Panc1 (cell line): ENCODE measurements around the gene MUC5B. TPM values are rescaled to one million over a fixed set of nuclear protein-coding genes. Genes with fewer than 3 reads are reported as not detected.

ENCODE experiments used
- ATAC-seq: fragments of 200-7000 bp; cut with Tn5 transposase; 2 replicates; pipeline ENCODE4 v1.9.1; 2020; ENCODE audit warnings: mild to moderate bottlenecking, moderate library complexity
- BruUV-seq: library from RNA; stranded (reverse); fragments of 400-500 nt; replicated peaks from 2 replicates; lab custom pipeline; 2021; lab: Mats Ljungman, UMichigan
- CTCF ChIA-PET: fragments of 300-600 bp; sonication (Branson Sonifier 250); formaldehyde crosslinking; loops from one replicate; lab custom pipeline; 2022; ENCODE audit warnings: antibody characterized with exemption; lab: Charles Lee
- POLR2A ChIA-PET: fragments of 300-600 bp; sonication (Branson Sonifier 250); formaldehyde crosslinking; loops from one replicate; lab custom pipeline; 2022; ENCODE audit warnings: antibody characterized with exemption; lab: Charles Lee
- DNase-seq: peaks from one replicate; pipeline ENCODE4 v3.0.0-alpha.2; 2010; ENCODE audit warnings: low read depth, low spot score
- H3K27ac ChIP-seq: 2 replicates; pipeline ENCODE4 v1.5.1; 2011; ENCODE audit warnings: mild to moderate bottlenecking, low read length, inconsistent platforms
- H3K27me3 ChIP-seq: fragments of 200-500 bp; sonication (Bioruptor generic); 2 replicates; pipeline ENCODE4 v1.6.0; 2014; ENCODE audit warnings: low read length, inconsistent platforms; ENCODE audit not compliant: control insufficient read depth, insufficient read depth
- H3K36me3 ChIP-seq: fragments of 200-500 bp; sonication (Bioruptor generic); 2 replicates; pipeline ENCODE4 v1.5.1; 2014; ENCODE audit warnings: inconsistent platforms, mild to moderate bottlenecking, low read length, moderate library complexity; ENCODE audit not compliant: control insufficient read depth, insufficient read depth
- H3K4me1 ChIP-seq: 2 replicates; pipeline ENCODE4 v1.5.1; 2011; ENCODE audit warnings: inconsistent platforms, mild to moderate bottlenecking, low read length, moderate library complexity; ENCODE audit not compliant: control insufficient read depth, insufficient read depth
- H3K4me3 ChIP-seq, 2 experiments: 2 replicates each; pipeline ENCODE4 v1.5.1; 2011 to 2012; ENCODE audit warnings: low read depth in 2 of 2, low read length in 2 of 2, mild to moderate bottlenecking in 2 of 2, inconsistent platforms in 1 of 2, moderate library complexity in 1 of 2
- H3K9me3 ChIP-seq: fragments of 200-500 bp; sonication (Bioruptor generic); 2 replicates; pipeline ENCODE4 v1.5.1; 2014; ENCODE audit warnings: low read depth, mild to moderate bottlenecking, inconsistent platforms, low read length, moderate library complexity; ENCODE audit not compliant: control insufficient read depth, insufficient read depth
- POLR2AphosphoS5 ChIP-seq: IDR thresholded peaks from 2 replicates; pipeline ENCODE4 v1.6.1; 2012; ENCODE audit warnings: mild to moderate bottlenecking, low read depth, low read length, moderate library complexity
- SIN3A ChIP-seq: IDR thresholded peaks from 2 replicates; pipeline ENCODE4 v1.6.1; 2012; ENCODE audit warnings: low read depth, mild to moderate bottlenecking, low read length, moderate library complexity, borderline replicate concordance; ENCODE audit not compliant: insufficient read depth
- TCF7L2 ChIP-seq: IDR thresholded peaks from 2 replicates; pipeline ENCODE4 v1.6.1; 2011; ENCODE audit warnings: mild to moderate bottlenecking, low read depth, low read length, inconsistent platforms
- in situ Hi-C: cut with HindIII; loops from 2 replicates; pipeline ENCODE4 v1.10.0; 2016; ENCODE audit warnings: low sequenced_read_pairs, low pct_unique_long_range_greater_than_20kb
- intact Hi-C: fragments of 100-400 bp; cut with micrococcal nuclease; formaldehyde crosslinking; loops from one replicate; pipeline ENCODE4 v1.10.0; 2022; ENCODE audit not compliant: unreplicated experiment
- total RNA-seq: library from RNA; stranded (reverse); gene quantifications from one replicate; pipeline ENCODE4 v1.2.1, GENCODE V29; 2021; ENCODE audit not compliant: unreplicated experiment
- TF ChIP-seq, protein P1 (sequence below): fragments of 450-650 bp; IDR thresholded peaks from 2 replicates; pipeline ENCODE4 v1.5.1; 2017; ENCODE audit warnings: mild to moderate bottlenecking
- TF ChIP-seq, protein P2 (sequence below), 2 experiments: IDR thresholded peaks; 2 replicates each; pipeline ENCODE4 v1.6.1; 2011 to 2012; ENCODE audit warnings: low read depth in 2 of 2, control low read depth in 1 of 2, low read length in 1 of 2, mild to moderate bottlenecking in 1 of 2, moderate library complexity in 1 of 2; ENCODE audit not compliant: insufficient read depth in 1 of 2

The MUC5B gene
- total RNA-seq, 1 experiment from 2014 or later: 1.2 TPM

DNA sequence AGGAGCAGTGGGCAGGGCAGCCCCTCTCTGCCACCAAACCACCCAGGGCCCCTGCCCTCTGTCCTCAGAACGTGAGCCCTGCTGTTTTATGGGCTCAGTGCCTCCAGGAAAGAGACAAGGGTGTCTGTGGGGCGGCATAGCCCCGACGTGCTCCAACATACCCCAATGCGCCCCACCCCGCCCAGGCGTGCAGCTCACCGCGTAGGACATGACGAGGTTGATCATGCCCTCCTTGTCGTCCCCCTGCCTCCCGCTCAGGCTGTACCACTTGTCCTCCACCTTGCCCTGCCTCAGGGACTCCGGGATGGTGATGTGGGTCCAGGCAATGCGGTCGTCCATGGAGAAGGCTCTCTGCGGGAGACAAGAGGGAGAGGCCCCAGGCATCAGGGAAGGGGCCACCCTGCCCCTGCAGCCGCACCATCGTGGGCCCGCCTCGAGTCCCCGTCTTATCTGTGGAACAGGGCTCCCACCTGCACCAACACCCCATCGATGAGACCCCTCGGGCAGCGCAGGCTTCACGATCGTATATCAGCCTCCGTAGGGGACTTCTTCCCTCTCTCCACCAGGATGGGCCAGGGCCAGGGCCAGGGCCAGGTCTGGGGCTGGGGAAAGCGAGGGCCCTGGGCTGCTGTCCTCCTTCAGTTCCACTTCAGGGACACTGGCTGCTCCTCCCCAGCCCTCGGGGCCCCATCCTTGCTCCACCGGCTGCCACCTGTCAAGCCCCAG lies 65.7 kb downstream of the MUC5B start:
- intact Hi-C loops: no loop called here
- peaks cover 5% of the 10 kb centered on the region; the same call in 1 of the 2 replicates for H3K36me3 ChIP-seq

DNA sequence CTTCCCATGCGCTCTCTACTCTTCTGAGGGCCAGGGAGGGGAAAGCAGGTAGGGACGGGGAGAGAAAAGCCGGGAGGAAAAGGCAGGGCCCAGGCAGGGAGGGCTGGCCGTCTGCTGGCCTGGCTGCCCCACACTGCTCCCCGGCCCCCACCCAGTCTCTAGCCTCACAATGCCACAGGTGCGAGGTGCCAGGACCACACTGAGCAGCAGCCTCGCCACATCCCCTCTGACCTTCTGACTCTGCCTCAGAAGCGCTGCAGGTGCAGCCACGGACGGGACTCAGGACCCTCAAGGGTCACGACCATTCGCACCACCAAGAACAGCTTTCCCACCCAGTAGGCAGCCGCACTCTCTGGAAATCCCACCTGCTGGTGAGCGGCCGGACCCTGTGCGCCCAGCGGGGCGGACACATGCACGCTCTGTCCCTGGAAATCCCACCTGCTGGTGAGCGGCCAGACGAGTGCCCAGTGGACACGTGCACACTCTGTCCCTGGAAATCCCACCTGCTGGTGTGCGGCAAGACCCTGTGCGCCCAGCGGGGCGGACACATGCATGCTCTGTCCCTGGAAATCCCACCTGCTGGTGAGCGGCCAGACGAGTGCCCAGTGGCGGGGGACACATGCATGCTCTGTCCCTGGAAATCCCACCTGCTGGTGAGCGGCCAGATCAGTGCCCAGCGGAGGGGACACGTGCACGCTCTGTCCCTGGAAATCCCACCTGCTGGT lies 66.5 kb downstream of the MUC5B start:
- TF ChIP-seq, protein P1, sequence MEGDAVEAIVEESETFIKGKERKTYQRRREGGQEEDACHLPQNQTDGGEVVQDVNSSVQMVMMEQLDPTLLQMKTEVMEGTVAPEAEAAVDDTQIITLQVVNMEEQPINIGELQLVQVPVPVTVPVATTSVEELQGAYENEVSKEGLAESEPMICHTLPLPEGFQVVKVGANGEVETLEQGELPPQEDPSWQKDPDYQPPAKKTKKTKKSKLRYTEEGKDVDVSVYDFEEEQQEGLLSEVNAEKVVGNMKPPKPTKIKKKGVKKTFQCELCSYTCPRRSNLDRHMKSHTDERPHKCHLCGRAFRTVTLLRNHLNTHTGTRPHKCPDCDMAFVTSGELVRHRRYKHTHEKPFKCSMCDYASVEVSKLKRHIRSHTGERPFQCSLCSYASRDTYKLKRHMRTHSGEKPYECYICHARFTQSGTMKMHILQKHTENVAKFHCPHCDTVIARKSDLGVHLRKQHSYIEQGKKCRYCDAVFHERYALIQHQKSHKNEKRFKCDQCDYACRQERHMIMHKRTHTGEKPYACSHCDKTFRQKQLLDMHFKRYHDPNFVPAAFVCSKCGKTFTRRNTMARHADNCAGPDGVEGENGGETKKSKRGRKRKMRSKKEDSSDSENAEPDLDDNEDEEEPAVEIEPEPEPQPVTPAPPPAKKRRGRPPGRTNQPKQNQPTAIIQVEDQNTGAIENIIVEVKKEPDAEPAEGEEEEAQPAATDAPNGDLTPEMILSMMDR: no peak
- TF ChIP-seq TCF7L2 (no peak), SIN3A (no peak), POLR2AphosphoS5 (no peak)
- TF ChIP-seq, protein P2, sequence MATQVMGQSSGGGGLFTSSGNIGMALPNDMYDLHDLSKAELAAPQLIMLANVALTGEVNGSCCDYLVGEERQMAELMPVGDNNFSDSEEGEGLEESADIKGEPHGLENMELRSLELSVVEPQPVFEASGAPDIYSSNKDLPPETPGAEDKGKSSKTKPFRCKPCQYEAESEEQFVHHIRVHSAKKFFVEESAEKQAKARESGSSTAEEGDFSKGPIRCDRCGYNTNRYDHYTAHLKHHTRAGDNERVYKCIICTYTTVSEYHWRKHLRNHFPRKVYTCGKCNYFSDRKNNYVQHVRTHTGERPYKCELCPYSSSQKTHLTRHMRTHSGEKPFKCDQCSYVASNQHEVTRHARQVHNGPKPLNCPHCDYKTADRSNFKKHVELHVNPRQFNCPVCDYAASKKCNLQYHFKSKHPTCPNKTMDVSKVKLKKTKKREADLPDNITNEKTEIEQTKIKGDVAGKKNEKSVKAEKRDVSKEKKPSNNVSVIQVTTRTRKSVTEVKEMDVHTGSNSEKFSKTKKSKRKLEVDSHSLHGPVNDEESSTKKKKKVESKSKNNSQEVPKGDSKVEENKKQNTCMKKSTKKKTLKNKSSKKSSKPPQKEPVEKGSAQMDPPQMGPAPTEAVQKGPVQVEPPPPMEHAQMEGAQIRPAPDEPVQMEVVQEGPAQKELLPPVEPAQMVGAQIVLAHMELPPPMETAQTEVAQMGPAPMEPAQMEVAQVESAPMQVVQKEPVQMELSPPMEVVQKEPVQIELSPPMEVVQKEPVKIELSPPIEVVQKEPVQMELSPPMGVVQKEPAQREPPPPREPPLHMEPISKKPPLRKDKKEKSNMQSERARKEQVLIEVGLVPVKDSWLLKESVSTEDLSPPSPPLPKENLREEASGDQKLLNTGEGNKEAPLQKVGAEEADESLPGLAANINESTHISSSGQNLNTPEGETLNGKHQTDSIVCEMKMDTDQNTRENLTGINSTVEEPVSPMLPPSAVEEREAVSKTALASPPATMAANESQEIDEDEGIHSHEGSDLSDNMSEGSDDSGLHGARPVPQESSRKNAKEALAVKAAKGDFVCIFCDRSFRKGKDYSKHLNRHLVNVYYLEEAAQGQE (IDR thresholded peaks at IDR 0.05; ENCODE audit: insufficient read depth in 1 of 2, low read depth in 2 of 2, low read length in 1 of 2): no peak
- no peak overlapping the region for H3K27ac ChIP-seq
- no peaks in the 10 kb centered on the region for H3K9me3 ChIP-seq
- no peaks in the 10 kb centered on the region for H3K4me1 ChIP-seq
- no TSS peak for BruUV-seq
- CTCF ChIA-PET: no interaction called here
- intact Hi-C loops (no loop called here), in situ Hi-C loops (no loop called here)
- DNase-seq (no peak), ATAC-seq (no peak)
- H3K4me3 ChIP-seq: no peak overlapping the region
- POLR2A ChIA-PET: no interaction called here
- no peaks in the 10 kb centered on the region for H3K27me3 ChIP-seq
- peaks cover 5% of the 10 kb centered on the region; the same call in 1 of the 2 replicates for H3K36me3 ChIP-seq

More for the DNA sequence above, 65.7 kb downstream of the MUC5B start:
- no peak overlapping the region for H3K27ac ChIP-seq
- TF ChIP-seq SIN3A (no peak), TCF7L2 (no peak), POLR2AphosphoS5 (no peak)
- TF ChIP-seq, protein P1: no peak
- TF ChIP-seq, protein P2 (IDR thresholded peaks at IDR 0.05; ENCODE audit: insufficient read depth in 1 of 2, low read depth in 2 of 2, low read length in 1 of 2): no peak
- no peaks in the 10 kb centered on the region for H3K27me3 ChIP-seq
- in situ Hi-C loops: no loop called here
- ATAC-seq (no peak), DNase-seq (no peak)
- ChIA-PET POLR2A (interaction anchor here (0.5 kb wide), 1 partner anchor 268 kb away, joined by 4 read pairs; no protein-coding TSS in a partner anchor), CTCF (no interaction called here)
- no peak overlapping the region for H3K4me3 ChIP-seq
- no peaks in the 10 kb centered on the region for H3K4me1 ChIP-seq
- BruUV-seq: no TSS peak
- H3K9me3 ChIP-seq: no peaks in the 10 kb centered on the region
